Fibroblast of lung (primary cell): Measurements from ENCODE around the gene TRIM47.

Experiments used
- EZH2 ChIP-seq: IDR thresholded peaks from 2 replicates; pipeline ENCODE4 v1.5.1; 2012; ENCODE audit warnings: low read length, control low read depth, mild to moderate bottlenecking; ENCODE audit errors: missing control alignments
- TF ChIP-seq, protein P1 (sequence below), 2 donors: IDR thresholded peaks in 1 of 2; conservative IDR thresholded peaks in 1 of 2; 1 replicate in 1 of 2; 2 replicates in 1 of 2; pipeline ENCODE4 v1.5.1; 2011 to 2012; ENCODE audit warnings: low read length in 2 of 2, control low read depth in 1 of 2, inconsistent platforms in 1 of 2, low read depth in 1 of 2, mild to moderate bottlenecking in 1 of 2

GRCh38 chr17:75899767-75900468, 21.5 kb upstream of the TRIM47 start:
- TF ChIP-seq, protein P1, sequence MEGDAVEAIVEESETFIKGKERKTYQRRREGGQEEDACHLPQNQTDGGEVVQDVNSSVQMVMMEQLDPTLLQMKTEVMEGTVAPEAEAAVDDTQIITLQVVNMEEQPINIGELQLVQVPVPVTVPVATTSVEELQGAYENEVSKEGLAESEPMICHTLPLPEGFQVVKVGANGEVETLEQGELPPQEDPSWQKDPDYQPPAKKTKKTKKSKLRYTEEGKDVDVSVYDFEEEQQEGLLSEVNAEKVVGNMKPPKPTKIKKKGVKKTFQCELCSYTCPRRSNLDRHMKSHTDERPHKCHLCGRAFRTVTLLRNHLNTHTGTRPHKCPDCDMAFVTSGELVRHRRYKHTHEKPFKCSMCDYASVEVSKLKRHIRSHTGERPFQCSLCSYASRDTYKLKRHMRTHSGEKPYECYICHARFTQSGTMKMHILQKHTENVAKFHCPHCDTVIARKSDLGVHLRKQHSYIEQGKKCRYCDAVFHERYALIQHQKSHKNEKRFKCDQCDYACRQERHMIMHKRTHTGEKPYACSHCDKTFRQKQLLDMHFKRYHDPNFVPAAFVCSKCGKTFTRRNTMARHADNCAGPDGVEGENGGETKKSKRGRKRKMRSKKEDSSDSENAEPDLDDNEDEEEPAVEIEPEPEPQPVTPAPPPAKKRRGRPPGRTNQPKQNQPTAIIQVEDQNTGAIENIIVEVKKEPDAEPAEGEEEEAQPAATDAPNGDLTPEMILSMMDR (conservative IDR thresholded peaks at IDR 0.05 in 1 of 2, IDR thresholded peaks at IDR 0.05 in 1 of 2; ENCODE audit: low read depth in 1 of 2, low read length in 2 of 2), result no peak
- no peak for TF ChIP-seq EZH2
